SK-N-SH (cell line): Measurements from ENCODE around the gene CSRNP3. TPM values are rescaled to one million over a fixed set of nuclear protein-coding genes. Genes with fewer than 3 reads are reported as not detected.

Experiments
- CTCF ChIA-PET: fragments of 300-600, 350-600 bp; formaldehyde crosslinking; extraction: SDS; loops from one replicate; lab custom pipeline; 2021; lab: Yijun Ruan, JAX
- POLR2A ChIA-PET: fragments of 350-600 bp; sonication (Branson Sonifier 250); formaldehyde crosslinking; extraction: SDS; loops from one replicate; lab custom pipeline; 2020; ENCODE audit warnings: antibody characterized with exemption, inconsistent platforms; lab: Yijun Ruan, JAX
- DNase-seq: peaks from one replicate; pipeline ENCODE4 v3.0.0; 2012
- H2AFZ ChIP-seq: fragments of 200-600 bp; sonication (generic); 2 replicates; pipeline ENCODE4 v1.8.1; 2016; ENCODE audit warnings: antibody characterized with exemption, mild to moderate bottlenecking, low read depth
- H3F3A ChIP-seq: fragments of 200-600 bp; sonication (generic); replicated peaks from 2 replicates; pipeline ENCODE3; 2016; ENCODE audit warnings: antibody characterized with exemption, mild to moderate bottlenecking; ENCODE audit not compliant: insufficient read depth
- H3K27ac ChIP-seq, 2 experiments: fragments of 200-500 bp in 1 of 2; fragments of 200-600 bp in 1 of 2; sonication (Bioruptor generic) in 1 of 2; sonication (generic), shearing (Covaris generic) in 1 of 2; 2 replicates each; pipeline versions ENCODE4 v1.5.1 to v1.6.1; 2014 to 2016; ENCODE audit warnings: low read depth in 2 of 2, inconsistent platforms in 1 of 2, low read length in 1 of 2, mild to moderate bottlenecking in 1 of 2, mixed read lengths in 1 of 2
- H3K27me3 ChIP-seq: fragments of 200-600 bp; sonication (generic), shearing (Covaris generic); 2 replicates; pipeline ENCODE4 v1.6.1; 2016; ENCODE audit warnings: mixed run types; ENCODE audit not compliant: insufficient read depth
- H3K36me3 ChIP-seq, 2 experiments: fragments of 200-500 bp in 1 of 2; fragments of 200-600 bp in 1 of 2; sonication (Bioruptor generic) in 1 of 2; sonication (generic) in 1 of 2; replicated peaks in 1 of 2; 2 replicates each; pipeline versions ENCODE3 to v1.5.1; 2014 to 2016; ENCODE audit warnings: low read length in 1 of 2, mild to moderate bottlenecking in 1 of 2; ENCODE audit not compliant: insufficient read depth in 2 of 2, control insufficient read depth in 1 of 2
- H3K4me1 ChIP-seq, 2 experiments: fragments of 200-500 bp in 1 of 2; fragments of 200-600 bp in 1 of 2; sonication (Bioruptor generic) in 1 of 2; sonication (generic), shearing (Covaris generic) in 1 of 2; 2 replicates each; pipeline versions ENCODE4 v1.5.1 to v1.6.1; 2014 to 2016; ENCODE audit warnings: low read depth in 1 of 2, low read length in 1 of 2, mixed run types in 1 of 2; ENCODE audit not compliant: insufficient read depth in 2 of 2, control insufficient read depth in 1 of 2
- H3K4me2 ChIP-seq: fragments of 200-600 bp; sonication (generic), shearing (Covaris generic); 2 replicates; pipeline ENCODE4 v1.6.1; 2017; ENCODE audit warnings: mixed run types
- H3K4me3 ChIP-seq, 2 experiments: fragments of 200-500 bp in 1 of 2; fragments of 200-600 bp in 1 of 2; sonication (Bioruptor generic) in 1 of 2; sonication (generic), shearing (Covaris generic) in 1 of 2; 2 replicates each; pipeline versions ENCODE4 v1.5.1 to v1.8.1; 2014 to 2016; ENCODE audit warnings: low read depth in 2 of 2, inconsistent platforms in 1 of 2, low read length in 1 of 2, mild to moderate bottlenecking in 1 of 2, mixed read lengths in 1 of 2, moderate library complexity in 1 of 2
- H3K79me2 ChIP-seq: fragments of 200-600 bp; sonication (generic); 2 replicates; pipeline ENCODE4 v1.8.1; 2017; ENCODE audit warnings: mild to moderate bottlenecking; ENCODE audit not compliant: insufficient read depth
- H3K9ac ChIP-seq: fragments of 200-600 bp; sonication (generic); 2 replicates; pipeline ENCODE4 v1.6.1; 2017; ENCODE audit warnings: mixed run types
- H3K9me2 ChIP-seq: fragments of 200-600 bp; sonication (generic); 2 replicates; pipeline ENCODE4 v1.6.1; 2017; ENCODE audit warnings: mixed run types
- H3K9me3 ChIP-seq: fragments of 200-600 bp; sonication (generic); 2 replicates; pipeline ENCODE4 v1.6.1; 2017; ENCODE audit warnings: mixed run types, mild to moderate bottlenecking, moderate library complexity
- H4K20me1 ChIP-seq: fragments of 200-600 bp; sonication (generic); 2 replicates; pipeline ENCODE4 v1.6.1; 2017; ENCODE audit warnings: mild to moderate bottlenecking, mixed run types; ENCODE audit not compliant: insufficient read depth
- CTCF ChIP-seq: fragments of 200-600 bp; sonication (generic); IDR thresholded peaks from 2 replicates; pipeline ENCODE4 v1.6.1; 2017; ENCODE audit warnings: antibody characterized with exemption, mild to moderate bottlenecking, moderate library complexity
- EP300 ChIP-seq, 2 experiments: IDR thresholded peaks; 2 replicates each; pipeline versions ENCODE4 v1.4.0 to v1.6.1; 2012; ENCODE audit warnings: borderline replicate concordance in 1 of 2, low read depth in 1 of 2, low read length in 1 of 2
- FOSL2 ChIP-seq: IDR thresholded peaks from 2 replicates; pipeline ENCODE4 v1.4.0; 2012; ENCODE audit warnings: low read depth, mild to moderate bottlenecking, moderate library complexity, borderline replicate concordance
- FOXJ3 ChIP-seq: sonication (generic); formaldehyde crosslinking; IDR thresholded peaks from 2 replicates; pipeline ENCODE4 v1.5.1; 2020; ENCODE audit warnings: mild to moderate bottlenecking, missing genetic modification reagents
- FOXM1 ChIP-seq: IDR thresholded peaks from 2 replicates; pipeline ENCODE4 v1.4.0; 2012; ENCODE audit warnings: low read depth, mild to moderate bottlenecking
- GABPA ChIP-seq: IDR thresholded peaks from 2 replicates; pipeline ENCODE4 v1.4.0; 2012; ENCODE audit warnings: low read depth, mild to moderate bottlenecking
- GATA2 ChIP-seq: sonication (generic); formaldehyde crosslinking; IDR thresholded peaks from 2 replicates; pipeline ENCODE4 v1.5.0; 2020; ENCODE audit warnings: mild to moderate bottlenecking, missing genetic modification reagents
- JUND ChIP-seq: IDR thresholded peaks from 2 replicates; pipeline ENCODE4 v1.4.0; 2012
- MAX ChIP-seq: IDR thresholded peaks from 2 replicates; pipeline ENCODE4 v1.4.0; 2012; ENCODE audit warnings: low read depth
- MEF2A ChIP-seq: IDR thresholded peaks from 2 replicates; pipeline ENCODE4 v1.4.0; 2012; ENCODE audit warnings: low read depth, borderline replicate concordance
- MXI1 ChIP-seq: IDR thresholded peaks from 2 replicates; pipeline ENCODE4 v1.6.1; 2012; ENCODE audit warnings: mild to moderate bottlenecking, low read depth, low read length, improper control_type of control experiment
- NFIC ChIP-seq: IDR thresholded peaks from 2 replicates; pipeline ENCODE4 v1.4.0; 2012; ENCODE audit warnings: borderline replicate concordance
- RAD21 ChIP-seq: IDR thresholded peaks from 2 replicates; pipeline ENCODE4 v1.6.1; 2012; ENCODE audit warnings: mild to moderate bottlenecking, low read length
- RCOR1 ChIP-seq: fragments of 150-350 bp; IDR thresholded peaks from 2 replicates; pipeline ENCODE4 v1.6.1; 2017; ENCODE audit warnings: antibody characterized with exemption, low read length
- SMC3 ChIP-seq: IDR thresholded peaks from 2 replicates; pipeline ENCODE4 v1.6.1; 2012; ENCODE audit warnings: low read depth, low read length, improper control_type of control experiment
- TEAD4 ChIP-seq: IDR thresholded peaks from 2 replicates; pipeline ENCODE4 v1.4.0; 2012; ENCODE audit warnings: mild to moderate bottlenecking, borderline replicate concordance; ENCODE audit not compliant: insufficient read depth
- ZBTB33 ChIP-seq: IDR thresholded peaks from 2 replicates; pipeline ENCODE4 v1.4.0; 2012; ENCODE audit warnings: low read depth, borderline replicate concordance
- WGBS: methylation state at CpG from one replicate; pipeline ENCODE4 v1.1.6; 2017; ENCODE audit warnings: low lambda C conversion rate; 5-methylcytosine and 5-hydroxymethylcytosine counted together
- polyA plus RNA-seq, 3 experiments: library from polyadenylated mRNA; depleted of rRNA; stranded (reverse); fragments of >200 nt; gene quantifications; 2 replicates each; pipeline ENCODE4 v1.2.3, GENCODE V29; 2012
- TF ChIP-seq, protein P1 (sequence below): fragments of 150-350 bp; IDR thresholded peaks from 2 replicates; pipeline ENCODE4 v1.6.1; 2016; ENCODE audit warnings: mild to moderate bottlenecking, low read depth, low read length

CSRNP3 gene
- polyA plus RNA-seq, 1 of the 3 experiments (the other 2 are of a cell fraction) = 1.0 TPM

DNA sequence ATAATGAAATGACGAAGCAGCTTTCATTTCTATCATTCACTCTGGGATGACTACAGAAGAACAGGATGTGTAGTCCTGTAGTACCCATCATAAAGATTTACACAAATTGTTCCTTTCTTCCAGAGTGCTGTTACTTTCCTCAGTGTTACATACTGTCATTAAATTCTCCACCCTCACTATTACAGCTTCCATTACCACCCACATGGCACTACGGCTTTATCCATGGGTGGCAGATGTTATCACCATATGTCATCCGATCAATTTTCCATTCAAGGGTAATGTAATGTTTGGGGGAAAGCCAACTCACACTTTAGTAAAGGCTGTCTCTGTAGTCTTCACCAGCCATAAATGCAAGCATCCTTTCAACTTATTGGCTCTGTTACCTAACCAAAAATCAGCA lies 7.1 kb upstream of the CSRNP3 start:
- Histone ChIP-seq H3K9ac (no peak overlapping the region), H3K4me3 (peak overlapping the region in 1 of 2 experiments; percentile 2; a peak in 2 of 4 replicates), H3K36me3 (no peaks in the 10 kb centered on the region), H3F3A (peaks cover 10% of the 10 kb centered on the region), H4K20me1 (no peaks in the 10 kb centered on the region), H3K9me2 (no peaks in the 10 kb centered on the region), H3K79me2 (no peaks in the 10 kb centered on the region), H3K27me3 (no peaks in the 10 kb centered on the region), H3K27ac (peak overlapping the region; percentile 35 to 95; a peak in 3 of 4 replicates), H2AFZ (peak overlapping the region; percentile 77), H3K9me3 (no peaks in the 10 kb centered on the region), H3K4me2 (peak overlapping the region; percentile 60; the same call in 1 of the 2 replicates), H3K4me1 (peaks cover 0 to 8% of the 10 kb centered on the region in 2 experiments; a peak in 3 of 4 replicates)
- POLR2A ChIA-PET = no interaction called here
- DNase-seq = peak; percentile 47
- CTCF ChIA-PET = interaction anchor here (1.2 kb wide), 1 partner anchor 238 kb away, joined by 4 read pairs; no protein-coding TSS in a partner anchor
- TF ChIP-seq TEAD4 (no peak), CTCF (no peak), GATA2 (CRISPR knock-in tag) (peak; percentile 85), EP300 (IDR thresholded peaks at IDR 0.05; ENCODE audit: borderline replicate concordance in 1 of 2, low read depth in 1 of 2, low read length in 1 of 2) (0 out of 4 replicates have a peak, but pooled peaks of 1 of the 2 experiments have one; percentile 54), FOSL2 (no peak), RAD21 (peak; percentile 11; the same call in 1 of the 2 replicates), MXI1 (peak; percentile 67), MAX (no peak)
- 17% methylated on average over 3 of the region's 3 CpGs for WGBS

GRCh38 chr2:165466386-165466785 lies 3.1 kb upstream of the CSRNP3 start:
- H3K4me2 ChIP-seq = no peak overlapping the region
- H4K20me1 ChIP-seq = no peaks in the 10 kb centered on the region
- POLR2A ChIA-PET = no interaction called here
- no peaks in the 10 kb centered on the region for H3K9me3 ChIP-seq
- H3K4me1 ChIP-seq = peaks cover 19 to 22% of the 10 kb centered on the region in 2 experiments; a peak in 3 of 4 replicates
- no peak for DNase-seq
- H3K27me3 ChIP-seq = no peaks in the 10 kb centered on the region
- peaks cover 14% of the 10 kb centered on the region for H3K79me2 ChIP-seq
- no peaks in the 10 kb centered on the region for H3K36me3 ChIP-seq
- no peak overlapping the region for H3K4me3 ChIP-seq
- CTCF ChIA-PET = no interaction called here
- peaks cover 13% of the 10 kb centered on the region for H3F3A ChIP-seq
- no peak overlapping the region for H2AFZ ChIP-seq
- H3K27ac ChIP-seq = no peak overlapping the region
- TF ChIP-seq CTCF (no peak), GABPA (no peak), ZBTB33 (no peak), FOXM1 (no peak), MEF2A (no peak), RCOR1 (no peak), SMC3 (no peak), FOXJ3 (CRISPR knock-in tag) (no peak), NFIC (no peak), JUND (no peak)
- TF ChIP-seq, protein P1, sequence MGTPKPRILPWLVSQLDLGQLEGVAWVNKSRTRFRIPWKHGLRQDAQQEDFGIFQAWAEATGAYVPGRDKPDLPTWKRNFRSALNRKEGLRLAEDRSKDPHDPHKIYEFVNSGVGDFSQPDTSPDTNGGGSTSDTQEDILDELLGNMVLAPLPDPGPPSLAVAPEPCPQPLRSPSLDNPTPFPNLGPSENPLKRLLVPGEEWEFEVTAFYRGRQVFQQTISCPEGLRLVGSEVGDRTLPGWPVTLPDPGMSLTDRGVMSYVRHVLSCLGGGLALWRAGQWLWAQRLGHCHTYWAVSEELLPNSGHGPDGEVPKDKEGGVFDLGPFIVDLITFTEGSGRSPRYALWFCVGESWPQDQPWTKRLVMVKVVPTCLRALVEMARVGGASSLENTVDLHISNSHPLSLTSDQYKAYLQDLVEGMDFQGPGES = no peak
- H3K9ac ChIP-seq = no peak overlapping the region
- 90% methylated on average over 2 of the region's 2 CpGs for WGBS
- H3K9me2 ChIP-seq = no peaks in the 10 kb centered on the region
